OCI-LY7 (cell line): ENCODE data around the gene KIF3A. TPM values are rescaled to one million over a fixed set of nuclear protein-coding genes. Genes with fewer than 3 reads are reported as not detected.

Source experiments
- BruUV-seq: library from RNA; stranded (reverse); fragments of 400-500 nt; replicated peaks from 2 replicates; lab custom pipeline; 2021; lab: Mats Ljungman, UMichigan
- CTCF ChIA-PET: fragments of 300-600 bp; sonication (Branson Sonifier 250); formaldehyde crosslinking; loops from one replicate; lab custom pipeline; 2022; ENCODE audit warnings: antibody characterized with exemption; ENCODE audit not compliant: unreplicated experiment; lab: Charles Lee
- POLR2A ChIA-PET: fragments of 300-600 bp; sonication (Branson Sonifier 250); formaldehyde crosslinking; loops from one replicate; lab custom pipeline; 2022; ENCODE audit warnings: antibody characterized with exemption; lab: Charles Lee
- DNase-seq: peaks from one replicate; pipeline ENCODE4 v3.0.0-alpha.2; 2015; ENCODE audit warnings: low spot score
- H2AFZ ChIP-seq: fragments of 200-600 bp; sonication (generic), shearing (Covaris generic); 2 replicates; pipeline ENCODE4 v1.6.1; 2014; ENCODE audit warnings: mild to moderate bottlenecking, antibody characterized with exemption, low read length, moderate library complexity
- H3K27ac ChIP-seq: fragments of 200-600 bp; sonication (generic); 2 replicates; pipeline ENCODE4 v1.5.1; 2014; ENCODE audit warnings: mixed run types, low read depth, mild to moderate bottlenecking, moderate library complexity, low read length, inconsistent platforms; ENCODE audit not compliant: poor library complexity, severe bottlenecking
- H3K36me3 ChIP-seq: fragments of 200-600 bp; sonication (generic); 2 replicates; pipeline ENCODE4 v1.6.1; 2014; ENCODE audit warnings: mild to moderate bottlenecking, antibody characterized with exemption, low read length, moderate library complexity, mixed read lengths; ENCODE audit not compliant: insufficient read depth
- H3K4me1 ChIP-seq: fragments of 200-600 bp; sonication (generic); 2 replicates; pipeline ENCODE4 v1.5.1; 2014; ENCODE audit warnings: mild to moderate bottlenecking, low read length; ENCODE audit not compliant: insufficient read depth, poor library complexity, severe bottlenecking
- H3K4me2 ChIP-seq: fragments of 200-600 bp; sonication (generic); 2 replicates; pipeline ENCODE4 v1.6.1; 2014; ENCODE audit warnings: mild to moderate bottlenecking, low read length
- H3K4me3 ChIP-seq: fragments of 200-600 bp; sonication (generic); 2 replicates; pipeline ENCODE4 v1.5.1; 2014; ENCODE audit warnings: mild to moderate bottlenecking, low read depth, low read length; ENCODE audit not compliant: poor library complexity, severe bottlenecking
- H3K79me2 ChIP-seq: fragments of 200-600 bp; sonication (generic); 2 replicates; pipeline ENCODE4 v1.6.1; 2016; ENCODE audit warnings: low read depth, mild to moderate bottlenecking, low read length, moderate library complexity, mixed read lengths; ENCODE audit not compliant: insufficient read depth
- H3K9me2 ChIP-seq: fragments of 200-600 bp; sonication (generic); 2 replicates; pipeline ENCODE4 v1.6.1; 2016; ENCODE audit warnings: mild to moderate bottlenecking, low read length, mixed read lengths; ENCODE audit not compliant: insufficient read depth
- H3K9me3 ChIP-seq: fragments of 200-600 bp; sonication (generic); 2 replicates; pipeline ENCODE4 v1.6.1; 2014; ENCODE audit warnings: mild to moderate bottlenecking, mixed run types, low read length, mixed read lengths
- H4K20me1 ChIP-seq: fragments of 200-600 bp; sonication (generic); 2 replicates; pipeline ENCODE4 v1.6.1; 2014; ENCODE audit warnings: mild to moderate bottlenecking, antibody characterized with exemption, low read length, moderate library complexity, mixed read lengths; ENCODE audit not compliant: insufficient read depth
- EZH2phosphoT487 ChIP-seq: fragments of 200-600 bp; sonication (generic); IDR thresholded peaks from 2 replicates; pipeline ENCODE4 v1.6.1; 2018; ENCODE audit warnings: low read depth, borderline replicate concordance, mild to moderate bottlenecking, mixed run types, antibody characterized with exemption, low read length, moderate library complexity, mixed read lengths
- intact Hi-C: fragments of 100-400 bp; cut with micrococcal nuclease; formaldehyde crosslinking; loops from one replicate; pipeline ENCODE4 v1.10.0; 2022; ENCODE audit not compliant: unreplicated experiment
- total RNA-seq, 2 experiments: library from RNA; depleted of rRNA in 1 of 2; stranded (reverse); fragments of >200 nt in 1 of 2; shearing (Covaris generic) in 1 of 2; gene quantifications; 2 replicates each; pipeline ENCODE4 v1.2.3, GENCODE V29; 2014 to 2022
- TF ChIP-seq, protein P1 (sequence below): fragments of 200-600 bp; sonication (generic); conservative IDR thresholded peaks from 2 replicates; pipeline ENCODE4 v1.5.1; 2014; ENCODE audit warnings: mild to moderate bottlenecking, antibody characterized with exemption, low read length, moderate library complexity, mixed read lengths

KIF3A gene
- total RNA-seq, 2 experiments from 2014 or later: 6.7 to 14.2 TPM

DNA sequence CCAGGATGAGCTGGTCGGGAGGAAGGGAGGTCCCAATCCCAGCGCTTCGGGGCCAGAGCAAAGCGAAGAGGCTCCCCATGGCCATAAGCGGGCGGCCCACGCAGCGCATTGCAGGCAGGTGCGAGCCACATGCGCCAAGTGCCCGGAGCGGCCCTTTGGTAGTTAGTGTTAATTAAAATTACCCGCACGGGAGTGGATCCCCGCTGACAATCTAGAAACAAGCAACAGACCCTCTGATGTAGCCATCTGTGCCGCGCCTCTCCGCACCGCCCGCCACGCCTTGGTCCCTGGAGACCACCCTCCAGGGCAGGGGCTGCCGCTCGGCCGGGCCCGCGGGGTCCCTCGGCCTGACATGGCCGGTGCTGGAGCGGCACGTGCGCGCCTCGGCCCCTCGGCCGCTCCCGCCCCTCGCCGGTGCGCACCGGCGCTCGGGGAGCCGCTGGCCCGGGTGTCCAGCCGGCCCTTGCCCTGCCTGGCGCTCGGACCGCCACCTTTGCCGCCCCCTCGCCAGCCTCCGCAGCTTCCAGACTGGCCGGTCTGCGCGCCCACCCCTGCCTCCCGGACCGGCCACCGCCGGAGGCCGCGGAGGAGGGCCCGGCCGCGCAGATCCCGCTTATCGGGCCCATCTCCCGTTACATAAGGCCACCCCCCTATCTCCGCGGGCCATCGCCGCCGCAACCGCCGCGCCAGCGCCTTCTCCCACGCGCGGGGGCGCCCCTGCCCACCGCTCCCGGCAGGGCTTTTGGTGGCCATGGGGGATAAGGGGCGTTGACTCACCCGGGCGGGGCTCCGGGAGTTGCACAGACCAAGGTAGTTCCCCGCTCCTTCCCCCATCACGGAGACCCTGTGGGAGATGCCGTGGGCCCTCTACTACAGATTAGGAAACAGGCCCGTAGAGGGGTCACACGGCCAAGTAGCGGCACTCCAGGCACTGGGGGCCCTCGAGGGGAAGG, 81.2 kb downstream of the KIF3A start:
- no peak for DNase-seq
- intact Hi-C loops: no loop called here
- TF ChIP-seq, protein P1, sequence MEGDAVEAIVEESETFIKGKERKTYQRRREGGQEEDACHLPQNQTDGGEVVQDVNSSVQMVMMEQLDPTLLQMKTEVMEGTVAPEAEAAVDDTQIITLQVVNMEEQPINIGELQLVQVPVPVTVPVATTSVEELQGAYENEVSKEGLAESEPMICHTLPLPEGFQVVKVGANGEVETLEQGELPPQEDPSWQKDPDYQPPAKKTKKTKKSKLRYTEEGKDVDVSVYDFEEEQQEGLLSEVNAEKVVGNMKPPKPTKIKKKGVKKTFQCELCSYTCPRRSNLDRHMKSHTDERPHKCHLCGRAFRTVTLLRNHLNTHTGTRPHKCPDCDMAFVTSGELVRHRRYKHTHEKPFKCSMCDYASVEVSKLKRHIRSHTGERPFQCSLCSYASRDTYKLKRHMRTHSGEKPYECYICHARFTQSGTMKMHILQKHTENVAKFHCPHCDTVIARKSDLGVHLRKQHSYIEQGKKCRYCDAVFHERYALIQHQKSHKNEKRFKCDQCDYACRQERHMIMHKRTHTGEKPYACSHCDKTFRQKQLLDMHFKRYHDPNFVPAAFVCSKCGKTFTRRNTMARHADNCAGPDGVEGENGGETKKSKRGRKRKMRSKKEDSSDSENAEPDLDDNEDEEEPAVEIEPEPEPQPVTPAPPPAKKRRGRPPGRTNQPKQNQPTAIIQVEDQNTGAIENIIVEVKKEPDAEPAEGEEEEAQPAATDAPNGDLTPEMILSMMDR: no peak
- no peak for TF ChIP-seq EZH2phosphoT487
- no peaks in the 10 kb centered on the region for H3K4me1 ChIP-seq
- no peaks in the 10 kb centered on the region for H3K9me3 ChIP-seq
- no peak overlapping the region for H3K4me2 ChIP-seq
- no peaks in the 10 kb centered on the region for H3K36me3 ChIP-seq
- H3K27ac ChIP-seq: no peak overlapping the region
- no peaks in the 10 kb centered on the region for H3K79me2 ChIP-seq
- CTCF ChIA-PET: no interaction called here
- no TSS peak for BruUV-seq
- POLR2A ChIA-PET: no interaction called here
- H2AFZ ChIP-seq: no peak overlapping the region
- H3K4me3 ChIP-seq: no peak overlapping the region
- no peaks in the 10 kb centered on the region for H3K9me2 ChIP-seq
- no peaks in the 10 kb centered on the region for H4K20me1 ChIP-seq

DNA sequence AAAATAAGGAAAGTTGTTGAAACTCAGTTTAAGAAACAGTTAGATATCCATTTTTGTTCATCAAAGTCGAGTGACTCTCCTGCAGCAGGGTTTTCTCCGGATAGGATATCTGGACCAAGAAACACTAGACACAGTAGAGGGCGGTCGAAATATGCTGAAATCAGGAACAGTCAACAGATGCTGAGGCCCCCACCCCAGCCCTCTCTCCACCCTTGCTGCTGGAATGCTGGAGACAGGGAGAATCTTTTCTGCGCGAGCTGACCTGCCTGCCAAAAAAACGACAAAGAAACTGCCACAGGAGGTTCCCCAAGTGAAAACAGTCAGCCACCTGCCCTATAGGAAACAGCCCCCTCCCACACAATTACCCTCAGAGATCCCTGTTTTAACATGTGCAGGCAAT, 83.6 kb downstream of the KIF3A start:
- Histone ChIP-seq H3K27ac (no peak overlapping the region), H3K79me2 (no peaks in the 10 kb centered on the region), H2AFZ (no peak overlapping the region), H3K4me2 (no peak overlapping the region), H4K20me1 (no peaks in the 10 kb centered on the region), H3K9me3 (no peaks in the 10 kb centered on the region), H3K4me1 (no peaks in the 10 kb centered on the region), H3K4me3 (no peak overlapping the region), H3K36me3 (no peaks in the 10 kb centered on the region), H3K9me2 (no peaks in the 10 kb centered on the region)
- DNase-seq: no peak
- TF ChIP-seq, protein P1: no peak
- TF ChIP-seq EZH2phosphoT487: no peak
- CTCF ChIA-PET: no interaction called here
- no TSS peak for BruUV-seq
- POLR2A ChIA-PET: no interaction called here
- intact Hi-C loops: loop anchor here (5.0 kb wide), 1 partner anchor 266 kb away; no protein-coding TSS in a partner anchor
